ENCODE data around the gene LY86.
"Not testable (repeated sequence)": the region's sequence is repeated elsewhere in the genome, so short reads cannot be mapped to it uniquely, and the experiment has no call there.

LY86 gene

DNA sequence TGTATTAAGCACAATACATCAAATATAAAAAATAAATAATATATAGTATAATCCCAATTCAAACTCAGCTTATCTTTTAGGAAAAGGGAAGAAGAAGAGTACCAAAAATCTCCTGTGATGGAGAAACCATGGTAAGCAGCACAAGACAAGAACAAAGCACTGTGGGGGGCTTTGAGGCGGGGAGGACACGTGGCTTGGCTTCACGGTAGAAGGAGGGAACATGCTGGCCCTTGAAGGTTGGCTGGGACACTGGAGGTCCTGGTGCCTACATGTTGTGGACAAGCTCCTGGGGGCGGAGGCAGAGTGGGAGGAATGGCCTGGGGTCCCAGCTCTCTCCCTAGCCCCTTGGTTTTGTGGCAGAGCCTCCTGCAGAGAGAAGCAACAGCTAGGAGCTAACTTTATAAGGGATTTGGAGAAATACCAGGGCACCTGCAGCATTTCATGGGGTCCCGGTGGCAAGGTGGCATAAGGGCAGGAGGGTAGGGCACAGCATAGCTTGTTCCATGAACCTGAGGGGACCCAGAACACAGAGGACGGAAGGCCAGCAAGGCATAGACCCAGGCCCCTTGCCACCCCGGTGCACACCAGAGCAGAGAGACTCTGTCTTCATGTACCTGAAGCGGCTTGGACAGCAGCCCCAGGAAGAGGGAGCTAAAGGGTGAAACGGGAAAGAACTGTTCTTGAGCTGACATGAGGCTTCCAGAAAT is 72.0 kb downstream of the LY86 start:
- no peaks in the 10 kb centered on the region for H3K36me3 Mint-ChIP-seq (ENCODE audit: low read depth)
- H3K27me3 Mint-ChIP-seq (ENCODE audit: low read depth, poor library complexity), result peaks cover 3% of the 10 kb centered on the region
- no peak overlapping the region for H3K27ac Mint-ChIP-seq
- no peak overlapping the region for H3K4me3 Mint-ChIP-seq
- DNase-seq, result no peak
- TF ChIP-seq, protein P1, sequence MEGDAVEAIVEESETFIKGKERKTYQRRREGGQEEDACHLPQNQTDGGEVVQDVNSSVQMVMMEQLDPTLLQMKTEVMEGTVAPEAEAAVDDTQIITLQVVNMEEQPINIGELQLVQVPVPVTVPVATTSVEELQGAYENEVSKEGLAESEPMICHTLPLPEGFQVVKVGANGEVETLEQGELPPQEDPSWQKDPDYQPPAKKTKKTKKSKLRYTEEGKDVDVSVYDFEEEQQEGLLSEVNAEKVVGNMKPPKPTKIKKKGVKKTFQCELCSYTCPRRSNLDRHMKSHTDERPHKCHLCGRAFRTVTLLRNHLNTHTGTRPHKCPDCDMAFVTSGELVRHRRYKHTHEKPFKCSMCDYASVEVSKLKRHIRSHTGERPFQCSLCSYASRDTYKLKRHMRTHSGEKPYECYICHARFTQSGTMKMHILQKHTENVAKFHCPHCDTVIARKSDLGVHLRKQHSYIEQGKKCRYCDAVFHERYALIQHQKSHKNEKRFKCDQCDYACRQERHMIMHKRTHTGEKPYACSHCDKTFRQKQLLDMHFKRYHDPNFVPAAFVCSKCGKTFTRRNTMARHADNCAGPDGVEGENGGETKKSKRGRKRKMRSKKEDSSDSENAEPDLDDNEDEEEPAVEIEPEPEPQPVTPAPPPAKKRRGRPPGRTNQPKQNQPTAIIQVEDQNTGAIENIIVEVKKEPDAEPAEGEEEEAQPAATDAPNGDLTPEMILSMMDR (IDR thresholded peaks at IDR 0.05), result no peak
- H3K9me3 Mint-ChIP-seq, result peaks cover 8% of the 10 kb centered on the region
- H3K4me1 Mint-ChIP-seq, result peaks cover 27% of the 10 kb centered on the region

DNA sequence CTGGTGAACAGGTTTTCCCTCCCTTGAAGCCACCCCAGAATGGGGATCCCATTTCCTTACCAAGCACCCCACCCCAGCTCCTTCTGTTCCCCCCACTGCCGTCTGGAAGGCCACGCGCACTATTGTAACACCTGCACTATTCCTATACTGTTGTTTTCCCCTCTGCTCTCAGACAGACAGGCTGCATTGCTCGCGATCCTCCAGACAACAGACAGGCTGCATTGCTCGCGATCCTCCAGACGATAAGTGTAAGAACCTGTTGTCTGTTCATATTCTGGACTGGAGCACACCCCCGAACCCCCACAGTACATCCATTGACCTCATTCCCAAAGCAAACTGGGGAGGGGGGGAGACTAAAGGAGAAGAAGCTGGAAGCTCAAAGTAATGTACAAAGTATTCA is 72.7 kb downstream of the LY86 start:
- TF ChIP-seq, protein P1 (IDR thresholded peaks at IDR 0.05), result no peak
- H3K4me3 Mint-ChIP-seq, result no peak overlapping the region
- no peak overlapping the region for H3K27ac Mint-ChIP-seq
- no peak for DNase-seq
- peaks cover 27% of the 10 kb centered on the region for H3K4me1 Mint-ChIP-seq
- H3K36me3 Mint-ChIP-seq (ENCODE audit: low read depth), result no peaks in the 10 kb centered on the region
- H3K27me3 Mint-ChIP-seq (ENCODE audit: low read depth, poor library complexity), result peaks cover 3% of the 10 kb centered on the region
- peaks cover 8% of the 10 kb centered on the region for H3K9me3 Mint-ChIP-seq

DNA sequence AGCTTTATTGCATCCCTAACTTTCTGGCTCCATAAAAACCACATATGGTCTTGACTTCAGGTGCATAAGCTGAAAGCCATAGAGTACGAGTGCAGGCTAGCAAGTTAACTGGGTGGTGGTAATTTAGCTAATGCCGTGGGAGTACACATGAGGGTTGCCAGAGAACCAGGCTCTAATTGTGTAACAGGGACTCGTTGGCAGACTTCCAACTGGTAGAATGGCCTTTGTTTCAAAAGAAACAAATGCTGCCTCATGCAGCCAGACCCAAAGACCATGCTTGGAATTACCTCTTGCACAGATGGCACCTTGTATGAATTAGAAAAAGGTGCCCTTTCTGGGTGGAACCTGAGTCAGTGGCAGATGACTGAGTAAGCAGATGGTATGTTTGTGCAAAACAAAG is 73.2 kb downstream of the LY86 start:
- H3K27me3 Mint-ChIP-seq (ENCODE audit: low read depth, poor library complexity), result peaks cover 3% of the 10 kb centered on the region
- H3K27ac Mint-ChIP-seq, result no peak overlapping the region
- no peak for DNase-seq
- H3K4me1 Mint-ChIP-seq, result peaks cover 24% of the 10 kb centered on the region
- TF ChIP-seq, protein P1 (IDR thresholded peaks at IDR 0.05), result no peak
- no peaks in the 10 kb centered on the region for H3K36me3 Mint-ChIP-seq (ENCODE audit: low read depth)
- no peak overlapping the region for H3K4me3 Mint-ChIP-seq
- peaks cover 8% of the 10 kb centered on the region for H3K9me3 Mint-ChIP-seq

DNA sequence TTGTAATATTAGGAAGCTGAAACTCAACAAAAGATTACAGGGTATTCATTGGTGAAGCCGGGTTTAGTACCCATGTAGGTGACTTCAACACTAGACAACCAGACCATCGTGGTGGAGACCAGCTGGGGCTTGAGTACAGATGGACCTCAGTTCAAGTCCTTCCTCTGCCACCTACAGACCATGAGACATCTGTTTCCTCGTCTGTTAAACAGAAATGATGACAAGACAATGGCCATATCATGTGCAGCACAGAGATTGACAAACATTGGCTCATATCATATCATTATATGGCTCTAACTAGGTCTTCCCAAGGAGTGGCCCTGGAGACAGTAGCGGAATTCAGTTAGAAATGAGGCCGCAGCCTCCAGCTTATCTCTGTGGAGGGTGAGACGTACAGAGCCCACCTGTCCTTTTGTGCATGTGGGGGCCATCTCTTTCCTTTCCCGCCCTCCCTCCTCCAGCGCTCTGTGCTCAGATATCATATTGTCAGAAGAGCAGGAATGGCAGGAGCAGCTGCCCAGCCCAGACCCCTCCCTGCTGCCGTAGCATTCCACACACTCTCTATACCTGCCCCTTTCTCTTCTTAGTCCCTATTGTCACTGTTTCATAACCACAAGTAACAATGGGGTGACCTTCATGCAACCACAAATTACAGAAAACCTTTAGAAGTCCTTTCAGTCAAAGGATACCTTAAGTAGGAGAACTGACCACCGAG is 75.1 kb downstream of the LY86 start:
- TF ChIP-seq, protein P1 (IDR thresholded peaks at IDR 0.05), result no peak
- peaks cover 3% of the 10 kb centered on the region for H3K27me3 Mint-ChIP-seq (ENCODE audit: low read depth, poor library complexity)
- H3K9me3 Mint-ChIP-seq, result no peaks in the 10 kb centered on the region
- DNase-seq, result no peak
- H3K4me3 Mint-ChIP-seq, result no peak overlapping the region
- H3K27ac Mint-ChIP-seq, result no peak overlapping the region
- peaks cover 18% of the 10 kb centered on the region for H3K4me1 Mint-ChIP-seq
- H3K36me3 Mint-ChIP-seq (ENCODE audit: low read depth), result no peaks in the 10 kb centered on the region

DNA sequence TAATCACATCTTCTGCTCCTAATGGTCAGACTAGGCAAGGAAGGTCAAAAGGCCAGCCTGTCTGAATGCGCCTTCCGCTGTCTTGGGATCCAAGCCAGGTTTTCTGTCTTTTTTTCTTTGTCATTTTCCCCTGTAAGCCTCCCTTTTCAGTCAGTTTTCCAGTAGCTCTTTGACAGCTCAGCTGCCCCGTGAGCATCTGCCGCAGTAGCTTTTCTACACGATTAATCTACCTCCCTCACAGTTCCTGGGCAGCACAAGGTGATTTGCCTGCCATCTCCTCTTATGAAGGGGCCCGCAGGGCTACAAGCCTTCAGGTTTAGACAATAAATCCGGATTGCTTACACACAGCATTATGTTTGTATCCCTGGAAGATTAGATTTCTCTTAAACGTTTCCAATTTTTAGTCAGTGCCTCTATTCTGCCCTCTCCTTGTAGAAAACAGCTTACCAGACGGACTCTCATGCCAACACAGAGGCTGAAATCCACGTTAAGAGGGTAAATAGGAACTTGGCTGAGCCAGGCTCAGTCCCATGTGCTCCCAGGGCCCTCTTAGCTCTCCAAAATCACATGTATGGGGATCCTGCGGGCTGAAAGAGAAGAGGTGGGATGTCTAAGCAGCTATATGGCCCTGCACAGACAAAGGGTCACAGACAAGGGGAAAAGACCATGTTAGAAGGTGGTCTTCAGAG is 77.2 kb downstream of the LY86 start:
- no peak for DNase-seq
- TF ChIP-seq, protein P1 (IDR thresholded peaks at IDR 0.05), result no peak
- Mint-ChIP-seq H3K36me3 (ENCODE audit: low read depth) (no peaks in the 10 kb centered on the region), H3K27me3 (ENCODE audit: low read depth, poor library complexity) (peaks cover 3% of the 10 kb centered on the region), H3K4me1 (peaks cover 14% of the 10 kb centered on the region), H3K27ac (peak overlapping the region; percentile 10), H3K9me3 (peaks cover 13% of the 10 kb centered on the region), H3K4me3 (no peak overlapping the region)

DNA sequence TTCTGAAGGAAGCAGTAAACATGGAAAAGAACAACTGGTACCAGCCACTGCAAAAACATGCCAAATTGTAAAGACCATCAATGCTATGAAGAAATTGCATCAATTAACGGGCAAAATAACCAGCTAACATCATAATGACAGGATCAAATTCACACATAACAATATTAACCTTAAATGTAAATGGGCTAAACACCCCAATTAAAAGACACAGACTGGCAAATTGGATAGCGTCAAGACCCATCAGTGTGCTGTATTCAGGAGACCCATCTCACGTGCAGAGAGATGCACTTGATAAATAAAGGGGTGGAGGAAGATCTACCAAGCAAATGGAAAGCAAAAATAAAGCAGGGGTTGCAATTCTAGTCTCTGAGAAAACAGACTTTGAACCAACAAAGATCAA is 81.6 kb downstream of the LY86 start:
- Mint-ChIP-seq H3K27me3 (ENCODE audit: low read depth, poor library complexity) (peaks cover 10% of the 10 kb centered on the region), H3K4me1 (peaks cover 10% of the 10 kb centered on the region), H3K9me3 (peaks cover 29% of the 10 kb centered on the region)
- not testable (repeated sequence) for H3K4me3 Mint-ChIP-seq; H3K36me3 Mint-ChIP-seq (ENCODE audit: low read depth); DNase-seq; H3K27ac Mint-ChIP-seq
